LHCN-M2 (cell line): ENCODE measurements around the gene ENTR1. TPM values are rescaled to one million over a fixed set of nuclear protein-coding genes. Genes with fewer than 3 reads are reported as not detected.
"Not testable (repeated sequence)": the region's sequence is repeated elsewhere in the genome, so short reads cannot be mapped to it uniquely, and the experiment has no call there.

ENCODE experiments used
- DNase-seq: peaks from one replicate; pipeline ENCODE4 v3.0.0-alpha.2; 2012; ENCODE audit warnings: low read depth
- total RNA-seq: library from RNA; depleted of rRNA; stranded (reverse); fragments of >200 nt; gene quantifications from 2 replicates; pipeline ENCODE4 v1.2.3, GENCODE V29; 2014

Gene ENTR1
- total RNA-seq, 1 experiment from 2014 or later, result 66.5 TPM

- DNase-seq, result no peak
These were observed 11.4 kb upstream of the ENTR1 start for GRCh38 chr9:136421791-136422190.

- DNase-seq, result no peak
These were observed 8.6 kb upstream of the ENTR1 start for GRCh38 chr9:136419092-136419420.

GRCh38 chr9:136418182-136419091 is 8.0 kb upstream of the ENTR1 start:
- no peak for DNase-seq

- no peak for DNase-seq
These were observed 6.5 kb upstream of the ENTR1 start for GRCh38 chr9:136416914-136417313.

- DNase-seq, result no peak
These were observed 6.0 kb upstream of the ENTR1 start for GRCh38 chr9:136416427-136416826.

- DNase-seq, result no peak
These were observed 2.5 kb upstream of the ENTR1 start for GRCh38 chr9:136412962-136413361.

- no peak for DNase-seq
These were observed 964 bp upstream of the ENTR1 start for GRCh38 chr9:136411378-136411777.

- DNase-seq, result peak; percentile 34
These were observed 608 bp downstream of the ENTR1 start for GRCh38 chr9:136409557-136410455.

GRCh38 chr9:136407911-136408310 is 2.5 kb downstream of the ENTR1 start:
- no peak for DNase-seq

- DNase-seq, result not testable (repeated sequence)
These were observed 3.4 kb downstream of the ENTR1 start for GRCh38 chr9:136407061-136407460.

- not testable (repeated sequence) for DNase-seq
These were observed 4.5 kb downstream of the ENTR1 start for GRCh38 chr9:136405904-136406303.

GRCh38 chr9:136405481-136405880 is 4.9 kb downstream of the ENTR1 start:
- no peak for DNase-seq

- no peak for DNase-seq
These were observed 5.6 kb downstream of the ENTR1 start for GRCh38 chr9:136404801-136405136.

- DNase-seq, result no peak
These were observed 6.3 kb downstream of the ENTR1 start for GRCh38 chr9:136403915-136404800.

- DNase-seq, result no peak
These were observed 6.9 kb downstream of the ENTR1 start for GRCh38 chr9:136403538-136403914.

GRCh38 chr9:136402067-136402466 is 8.3 kb downstream of the ENTR1 start:
- DNase-seq, result no peak

- peak; percentile 21 for DNase-seq
These were observed 9.1 kb downstream of the ENTR1 start for GRCh38 chr9:136401173-136401922.

GRCh38 chr9:136400038-136400834 is 10.2 kb downstream of the ENTR1 start, which contains the start of gene SNAPC4:
Gene SNAPC4, minus strand, starts transcription at chr9:136400170. Its CDS starts 1,742 bp downstream, at chr9:136398428.
- peak; percentile 79 for DNase-seq

GRCh38 chr9:136399176-136400037 is 11.0 kb downstream of the ENTR1 start:
- DNase-seq, result no peak
